AG10803 (cell line): ENCODE measurements around the gene IFI30.
A peak's percentile ranks its signal among the peaks of the same experiment; 100 is the strongest.
"Not testable (repeated sequence)": the region's sequence is repeated elsewhere in the genome, so short reads cannot be mapped to it uniquely, and the experiment has no call there.

ENCODE experiments used
- DNase-seq: peaks from one replicate; pipeline ENCODE4 v3.0.0; 2010; ENCODE audit warnings: low read depth
- H3K4me3 ChIP-seq: 2 replicates; pipeline ENCODE4 v1.5.1; 2011; ENCODE audit warnings: mild to moderate bottlenecking, low read length, control low read depth
- CTCF ChIP-seq: conservative IDR thresholded peaks from 2 replicates; pipeline ENCODE4 v1.5.1; 2011; ENCODE audit warnings: mild to moderate bottlenecking, low read length, control low read depth, inconsistent platforms

The IFI30 gene

GRCh38 chr19:18203408-18203862, 29.8 kb downstream of the IFI30 start:
- no peak for DNase-seq
- TF ChIP-seq CTCF, result no peak
- H3K4me3 ChIP-seq, result peak overlapping the region; percentile 82

GRCh38 chr19:18203863-18204393, 30.3 kb downstream of the IFI30 start, which contains the start of gene RAB3A:
RAB3A (minus strand) TSS chr19:18204042; CDS start chr19:18202740, 1,302 bp downstream.
- TF ChIP-seq CTCF, result no peak
- H3K4me3 ChIP-seq, result peak within 1 kb of the TSS; percentile 82
- peak; percentile 100 for DNase-seq

- TF ChIP-seq CTCF, result no peak
- H3K4me3 ChIP-seq, result peak overlapping the region; percentile 75
These were observed 31.0 kb downstream of the IFI30 start for GRCh38 chr19:18204394-18205199.

GRCh38 chr19:18205200-18205892, 31.7 kb downstream of the IFI30 start:
- peak; percentile 65 for DNase-seq
- no peak for TF ChIP-seq CTCF
- H3K4me3 ChIP-seq, result peak overlapping the region; percentile 75

More at GRCh38 chr19:18204394-18205199, 31.0 kb downstream of the IFI30 start:
- no peak for DNase-seq

- H3K4me3 ChIP-seq, result no peak overlapping the region
- no peak for DNase-seq
- no peak for TF ChIP-seq CTCF
These were observed 32.4 kb downstream of the IFI30 start for GRCh38 chr19:18206018-18206417.

GRCh38 chr19:18208098-18208951, 34.7 kb downstream of the IFI30 start:
- peak; percentile 68 for DNase-seq
- H3K4me3 ChIP-seq, result peak overlapping the region; percentile 20; the same call in 1 of the 2 replicates
- peak; percentile 46 for TF ChIP-seq CTCF

- H3K4me3 ChIP-seq, DNase-seq: not testable (repeated sequence)
These were observed 36.3 kb downstream of the IFI30 start for GRCh38 chr19:18209912-18210311.
